Activated CD4-positive, alpha-beta T cell treated with anti-CD3 and anti-CD28 coated beads, Interleukin-2, amount 10 ng/mL, durations not matched to agents 7 days and 5 days (primary cell): ENCODE data around the gene PRDM2. TPM values are rescaled to one million over a fixed set of nuclear protein-coding genes. Genes with fewer than 3 reads are reported as not detected.

Experiments
- CTCF ChIA-PET: fragments of 350-600 bp; sonication (Branson Sonifier 250); formaldehyde crosslinking; loops from one replicate; lab custom pipeline; 2021; ENCODE audit warnings: antibody characterized with exemption; lab: Charles Lee
- POLR2A ChIA-PET: fragments of 350-600 bp; sonication (Branson Sonifier 250); formaldehyde crosslinking; loops from one replicate; lab custom pipeline; 2021; ENCODE audit warnings: antibody characterized with exemption; lab: Charles Lee
- DNase-seq: peaks from one replicate; pipeline ENCODE4 v3.0.0-alpha.2; 2020
- H3K27ac Mint-ChIP-seq: one replicate; pipeline ENCODE4 v1.8.0; 2021; ENCODE audit warnings: mild to moderate bottlenecking, moderate library complexity, mixed read lengths
- H3K27me3 Mint-ChIP-seq: one replicate; pipeline ENCODE4 v1.8.0; 2021; ENCODE audit warnings: mixed read lengths
- H3K36me3 Mint-ChIP-seq: one replicate; pipeline ENCODE4 v1.8.0; 2021; ENCODE audit warnings: low read depth, mixed read lengths
- H3K4me1 Mint-ChIP-seq: one replicate; pipeline ENCODE4 v1.8.0; 2021; ENCODE audit warnings: mixed read lengths
- H3K4me3 Mint-ChIP-seq: one replicate; pipeline ENCODE4 v1.8.0; 2021; ENCODE audit warnings: mild to moderate bottlenecking, moderate library complexity, mixed read lengths
- H3K9me3 Mint-ChIP-seq: one replicate; pipeline ENCODE4 v1.8.0; 2021; ENCODE audit warnings: mixed read lengths
- total RNA-seq, 2 experiments: library from RNA; stranded (reverse); gene quantifications; one replicate each; pipeline ENCODE4 v1.2.3, GENCODE V29; 2021

Gene PRDM2
- total RNA-seq, 2 experiments from 2014 or later: 57.7 to 63.1 TPM

- H3K9me3 Mint-ChIP-seq: no peaks in the 10 kb centered on the region
- no peak overlapping the region for H3K27ac Mint-ChIP-seq
- no peak for DNase-seq
- CTCF ChIA-PET: interaction anchor here (0.6 to 1.6 kb wide), 6 partner anchors 9 to 171 kb away, joined by 3 to 4 read pairs (median 3); no protein-coding TSS in a partner anchor
- POLR2A ChIA-PET: no interaction called here
- H3K4me3 Mint-ChIP-seq: peak overlapping the region; percentile 98
- peaks cover 33% of the 10 kb centered on the region for H3K36me3 Mint-ChIP-seq
- H3K27me3 Mint-ChIP-seq: no peaks in the 10 kb centered on the region
- peaks cover 62% of the 10 kb centered on the region for H3K4me1 Mint-ChIP-seq
Observed at GRCh38 chr1:13751458-13751871, 51.5 kb downstream of the PRDM2 start.

GRCh38 chr1:13751985-13752384 is 52.0 kb downstream of the PRDM2 start:
- H3K4me1 Mint-ChIP-seq: peaks cover 65% of the 10 kb centered on the region
- no peaks in the 10 kb centered on the region for H3K27me3 Mint-ChIP-seq
- no peaks in the 10 kb centered on the region for H3K9me3 Mint-ChIP-seq
- DNase-seq: no peak
- ChIA-PET CTCF (interaction anchor here (1.1 to 1.6 kb wide), 5 partner anchors 18 to 54 kb away, joined by 3 read pairs; no protein-coding TSS in a partner anchor), POLR2A (interaction anchor here (0.8 kb wide), 1 partner anchor 26 kb away, joined by 3 read pairs; no protein-coding TSS in a partner anchor)
- H3K36me3 Mint-ChIP-seq: peaks cover 33% of the 10 kb centered on the region
- no peak overlapping the region for H3K4me3 Mint-ChIP-seq
- no peak overlapping the region for H3K27ac Mint-ChIP-seq

- CTCF ChIA-PET: interaction anchor here (1.2 kb wide), 1 partner anchor 27 kb away, joined by 3 read pairs; no protein-coding TSS in a partner anchor
Observed at GRCh38 chr1:13752852-13753251, 52.9 kb downstream of the PRDM2 start.

GRCh38 chr1:13753636-13754402 is 53.8 kb downstream of the PRDM2 start:
- Mint-ChIP-seq H3K27ac (no peak overlapping the region), H3K9me3 (no peaks in the 10 kb centered on the region), H3K27me3 (no peaks in the 10 kb centered on the region), H3K36me3 (peaks cover 32% of the 10 kb centered on the region), H3K4me3 (no peak overlapping the region), H3K4me1 (peaks cover 59% of the 10 kb centered on the region)
- POLR2A ChIA-PET: no interaction called here
- CTCF ChIA-PET: interaction anchor here (0.6 kb wide), 1 partner anchor 374 kb away, joined by 3 read pairs; no protein-coding TSS in a partner anchor
- no peak for DNase-seq

More at GRCh38 chr1:13752852-13753251, 52.9 kb downstream of the PRDM2 start:
- no peaks in the 10 kb centered on the region for H3K27me3 Mint-ChIP-seq
- peaks cover 33% of the 10 kb centered on the region for H3K36me3 Mint-ChIP-seq
- H3K27ac Mint-ChIP-seq: no peak overlapping the region
- no peak overlapping the region for H3K4me3 Mint-ChIP-seq
- peaks cover 67% of the 10 kb centered on the region for H3K4me1 Mint-ChIP-seq
- H3K9me3 Mint-ChIP-seq: no peaks in the 10 kb centered on the region
- no peak for DNase-seq
- POLR2A ChIA-PET: interaction anchor here (0.8 kb wide), 1 partner anchor 27 kb away, joined by 3 read pairs; no protein-coding TSS in a partner anchor

- Mint-ChIP-seq H3K4me3 (no peak overlapping the region), H3K4me1 (peaks cover 63% of the 10 kb centered on the region), H3K36me3 (peaks cover 32% of the 10 kb centered on the region), H3K27me3 (no peaks in the 10 kb centered on the region), H3K27ac (no peak overlapping the region), H3K9me3 (no peaks in the 10 kb centered on the region)
- CTCF ChIA-PET: no interaction called here
- POLR2A ChIA-PET: no interaction called here
- DNase-seq: no peak
Observed at GRCh38 chr1:13754510-13755103, 54.6 kb downstream of the PRDM2 start.

GRCh38 chr1:13756557-13757315 is 56.7 kb downstream of the PRDM2 start:
- no peaks in the 10 kb centered on the region for H3K9me3 Mint-ChIP-seq
- no peaks in the 10 kb centered on the region for H3K27me3 Mint-ChIP-seq
- peaks cover 62% of the 10 kb centered on the region for H3K4me1 Mint-ChIP-seq
- POLR2A ChIA-PET: no interaction called here
- DNase-seq: no peak
- CTCF ChIA-PET: no interaction called here
- H3K27ac Mint-ChIP-seq: no peak overlapping the region
- peaks cover 25% of the 10 kb centered on the region for H3K36me3 Mint-ChIP-seq
- no peak overlapping the region for H3K4me3 Mint-ChIP-seq

- no peaks in the 10 kb centered on the region for H3K9me3 Mint-ChIP-seq
- ChIA-PET CTCF (interaction anchor here (1.4 kb wide), 1 partner anchor 22 kb away, joined by 3 read pairs; no protein-coding TSS in a partner anchor), POLR2A (no interaction called here)
- H3K4me1 Mint-ChIP-seq: peaks cover 61% of the 10 kb centered on the region
- H3K27ac Mint-ChIP-seq: no peak overlapping the region
- no peak overlapping the region for H3K4me3 Mint-ChIP-seq
- no peak for DNase-seq
- H3K36me3 Mint-ChIP-seq: peaks cover 25% of the 10 kb centered on the region
- H3K27me3 Mint-ChIP-seq: no peaks in the 10 kb centered on the region
Observed at GRCh38 chr1:13757693-13758092, 57.7 kb downstream of the PRDM2 start.

- Mint-ChIP-seq H3K27ac (no peak overlapping the region), H3K9me3 (no peaks in the 10 kb centered on the region), H3K36me3 (peaks cover 17% of the 10 kb centered on the region), H3K4me3 (no peak overlapping the region), H3K4me1 (peaks cover 59% of the 10 kb centered on the region), H3K27me3 (no peaks in the 10 kb centered on the region)
- CTCF ChIA-PET: interaction anchor here (1.3 kb wide), 1 partner anchor 10 kb away, joined by 3 read pairs; no protein-coding TSS in a partner anchor
- no peak for DNase-seq
- POLR2A ChIA-PET: no interaction called here
Observed at GRCh38 chr1:13759072-13759471, 59.1 kb downstream of the PRDM2 start.

- Mint-ChIP-seq H3K36me3 (peaks cover 10% of the 10 kb centered on the region), H3K4me1 (peaks cover 56% of the 10 kb centered on the region), H3K4me3 (no peak overlapping the region), H3K9me3 (no peaks in the 10 kb centered on the region), H3K27ac (no peak overlapping the region), H3K27me3 (no peaks in the 10 kb centered on the region)
- DNase-seq: no peak
- ChIA-PET CTCF (interaction anchor here (0.6 to 1.6 kb wide), 2 partner anchors 21 to 26 kb away, joined by 3 to 5 read pairs; no protein-coding TSS in a partner anchor), POLR2A (no interaction called here)
Observed at GRCh38 chr1:13760340-13760739, 60.4 kb downstream of the PRDM2 start.

- H3K36me3 Mint-ChIP-seq: peaks cover 9% of the 10 kb centered on the region
- no peaks in the 10 kb centered on the region for H3K27me3 Mint-ChIP-seq
- H3K9me3 Mint-ChIP-seq: no peaks in the 10 kb centered on the region
- ChIA-PET POLR2A (no interaction called here), CTCF (interaction anchor here (0.6 to 1.6 kb wide), 2 partner anchors 21 to 26 kb away, joined by 3 to 5 read pairs; no protein-coding TSS in a partner anchor)
- no peak overlapping the region for H3K4me3 Mint-ChIP-seq
- no peak for DNase-seq
- H3K27ac Mint-ChIP-seq: no peak overlapping the region
- peaks cover 55% of the 10 kb centered on the region for H3K4me1 Mint-ChIP-seq
Observed at GRCh38 chr1:13760921-13761320, 60.9 kb downstream of the PRDM2 start.

- Mint-ChIP-seq H3K36me3 (peaks cover 13% of the 10 kb centered on the region), H3K27me3 (no peaks in the 10 kb centered on the region), H3K4me1 (peaks cover 54% of the 10 kb centered on the region), H3K9me3 (no peaks in the 10 kb centered on the region), H3K4me3 (no peak overlapping the region), H3K27ac (no peak overlapping the region)
- CTCF ChIA-PET: no interaction called here
- POLR2A ChIA-PET: interaction anchor here (0.6 kb wide), 1 partner anchor 16 kb away, joined by 3 read pairs; no protein-coding TSS in a partner anchor
- no peak for DNase-seq
Observed at GRCh38 chr1:13761883-13762282, 61.9 kb downstream of the PRDM2 start.

- DNase-seq: no peak
- Mint-ChIP-seq H3K27me3 (no peaks in the 10 kb centered on the region), H3K4me1 (peaks cover 50% of the 10 kb centered on the region), H3K27ac (no peak overlapping the region), H3K36me3 (peaks cover 13% of the 10 kb centered on the region), H3K4me3 (no peak overlapping the region), H3K9me3 (no peaks in the 10 kb centered on the region)
- POLR2A ChIA-PET: no interaction called here
- CTCF ChIA-PET: interaction anchor here (0.6 kb wide), 1 partner anchor 17 kb away, joined by 6 read pairs; no protein-coding TSS in a partner anchor
Observed at GRCh38 chr1:13762642-13763041, 62.7 kb downstream of the PRDM2 start.
